Activated gamma-delta T cell (primary cell): ENCODE results near the gene TRIM33.
"Not testable (repeated sequence)": the region's sequence is repeated elsewhere in the genome, so short reads cannot be mapped to it uniquely, and the experiment has no call there.

Source experiments
- DNase-seq: peaks from one replicate; lab custom pipeline; 2025; lab: John Stamatoyannopoulos, UW

TRIM33 gene

DNA sequence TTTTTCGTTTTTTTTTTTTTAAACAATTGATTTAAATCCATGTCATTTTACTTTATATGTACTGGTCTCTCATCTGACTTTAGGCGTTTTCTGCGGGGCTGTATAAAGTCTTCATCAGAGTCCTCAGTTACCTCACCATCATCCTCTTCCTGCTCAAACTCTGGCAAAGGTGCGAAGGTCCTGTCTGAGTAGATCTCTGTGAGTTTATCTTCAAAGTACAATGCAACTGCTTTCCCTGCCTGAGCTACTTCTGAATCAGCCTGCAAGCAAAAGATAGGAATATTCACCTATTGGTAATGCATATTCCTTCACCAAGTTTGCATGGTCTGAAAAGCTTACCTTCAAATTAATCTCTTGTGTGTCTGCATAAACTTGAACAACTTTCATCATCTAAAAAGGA, 113.4 kb downstream of the TRIM33 start:
- no peak for DNase-seq

DNA sequence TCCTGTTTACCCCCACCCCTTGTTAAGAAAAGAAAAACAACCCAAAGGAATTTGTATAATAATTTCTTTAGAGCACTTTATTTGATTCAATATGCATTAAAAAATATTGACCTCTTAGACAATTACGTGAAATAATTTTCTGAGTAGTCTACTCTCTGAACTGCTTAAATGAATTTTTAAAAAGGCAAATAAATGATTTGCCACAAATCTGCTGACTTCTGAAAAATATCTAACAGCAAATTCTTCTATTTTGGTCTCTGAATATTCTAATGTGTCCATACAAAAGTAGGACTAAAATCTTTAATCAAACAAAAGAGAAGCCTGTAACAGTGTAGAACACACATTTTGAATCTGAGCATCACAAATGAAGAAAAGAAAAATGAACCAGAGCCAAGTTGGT, 115.1 kb downstream of the TRIM33 start:
- DNase-seq: no peak

DNA sequence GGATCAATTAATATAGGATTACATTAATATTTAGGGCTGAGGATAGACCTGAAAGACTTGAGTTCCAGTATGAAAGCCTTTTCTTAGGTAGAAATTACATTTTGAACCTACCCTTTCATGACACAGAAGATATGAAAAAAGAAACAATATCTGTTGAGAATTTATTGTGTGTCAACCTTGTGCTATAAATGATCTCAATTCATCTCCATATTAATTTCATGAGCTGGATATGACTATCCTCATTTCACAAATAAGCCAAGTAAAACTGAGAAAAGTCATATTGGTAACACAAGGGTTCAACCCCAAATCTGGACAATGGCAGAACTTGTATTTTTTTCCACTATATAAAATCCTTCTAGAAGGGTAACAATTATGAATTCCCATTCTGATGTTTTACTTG, 120.0 kb downstream of the TRIM33 start:
- no peak for DNase-seq

DNA sequence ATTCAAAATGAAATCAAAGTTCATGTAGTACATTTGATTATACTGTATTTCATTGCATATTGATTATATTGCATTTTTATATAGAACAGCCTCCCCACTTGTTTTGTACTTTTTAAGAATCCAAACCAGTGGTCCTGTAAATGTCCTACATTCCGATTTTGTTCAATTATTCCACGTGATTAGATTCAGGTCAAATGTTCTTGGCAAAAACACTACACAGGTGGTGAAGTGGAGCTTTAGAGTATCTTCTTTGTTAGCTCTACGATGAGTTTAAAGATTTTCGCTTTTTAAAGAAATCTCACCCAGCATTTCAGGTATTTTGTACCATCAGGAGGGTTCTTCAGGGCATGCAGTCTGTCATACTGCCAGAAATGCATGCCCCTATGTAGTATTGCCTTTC, 120.6 kb downstream of the TRIM33 start:
- DNase-seq: no peak

DNA sequence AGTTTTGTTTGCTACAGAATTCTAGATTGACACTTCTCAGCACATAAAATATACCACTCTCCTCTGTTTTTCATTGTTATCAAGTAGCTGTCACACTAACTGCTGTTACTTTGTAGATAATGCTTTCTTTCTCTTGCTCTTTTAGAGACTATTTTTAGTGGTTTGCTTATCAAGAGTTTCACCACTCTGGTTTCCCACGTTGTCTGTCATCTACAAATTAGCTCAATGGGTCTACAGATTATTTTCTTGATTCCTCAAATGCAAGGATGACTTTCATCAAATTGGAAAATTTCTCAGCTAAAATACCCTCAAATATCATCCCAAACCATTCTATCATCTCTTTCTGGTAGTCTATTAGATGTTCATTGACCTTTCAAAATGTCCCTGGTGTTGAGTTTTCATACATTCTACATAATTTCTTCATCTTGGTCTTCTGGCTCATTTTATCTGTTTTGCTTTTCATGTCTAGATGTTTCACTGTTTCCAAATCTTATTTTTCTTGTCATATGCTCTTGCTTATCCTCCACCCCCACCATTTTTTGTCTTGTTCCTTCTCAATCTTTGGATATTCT, 122.5 kb downstream of the TRIM33 start:
- no peak for DNase-seq

DNA sequence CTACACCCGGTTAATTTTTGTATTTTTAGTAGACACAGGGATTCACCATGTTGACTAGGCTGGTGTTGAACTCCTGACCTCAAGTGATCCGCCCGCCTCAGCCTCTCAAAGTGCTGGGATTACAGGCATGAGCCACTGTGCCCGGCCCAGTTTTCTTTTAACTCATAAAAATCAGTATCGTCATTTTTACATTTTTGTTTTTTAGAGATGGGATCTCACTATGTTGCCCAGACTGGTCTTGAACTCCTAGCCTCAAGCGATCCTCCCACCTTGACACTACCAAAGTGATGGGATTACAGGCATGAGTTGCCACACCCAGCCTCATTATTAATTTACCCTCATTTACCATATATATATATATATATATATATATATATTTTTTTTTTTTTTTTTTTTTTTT, 123.4 kb downstream of the TRIM33 start:
- DNase-seq: not testable (repeated sequence)

DNA sequence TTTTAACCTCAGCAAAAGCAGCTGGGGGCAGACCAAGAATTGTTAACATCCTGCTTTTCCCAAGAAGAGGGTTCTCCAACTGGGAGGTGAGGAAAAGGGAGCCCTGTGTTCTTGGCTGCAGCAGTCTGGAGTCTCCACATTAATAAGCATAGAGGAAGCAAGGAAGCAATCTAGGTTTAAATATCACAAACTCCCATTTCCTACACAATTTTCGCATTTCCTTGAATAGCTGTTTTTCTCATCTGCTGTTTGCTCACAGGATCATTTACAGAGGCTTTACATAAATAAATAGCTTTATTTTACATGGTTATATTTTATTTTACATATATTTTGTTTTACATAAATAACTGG, 124.0 kb downstream of the TRIM33 start:
- DNase-seq: no peak

DNA sequence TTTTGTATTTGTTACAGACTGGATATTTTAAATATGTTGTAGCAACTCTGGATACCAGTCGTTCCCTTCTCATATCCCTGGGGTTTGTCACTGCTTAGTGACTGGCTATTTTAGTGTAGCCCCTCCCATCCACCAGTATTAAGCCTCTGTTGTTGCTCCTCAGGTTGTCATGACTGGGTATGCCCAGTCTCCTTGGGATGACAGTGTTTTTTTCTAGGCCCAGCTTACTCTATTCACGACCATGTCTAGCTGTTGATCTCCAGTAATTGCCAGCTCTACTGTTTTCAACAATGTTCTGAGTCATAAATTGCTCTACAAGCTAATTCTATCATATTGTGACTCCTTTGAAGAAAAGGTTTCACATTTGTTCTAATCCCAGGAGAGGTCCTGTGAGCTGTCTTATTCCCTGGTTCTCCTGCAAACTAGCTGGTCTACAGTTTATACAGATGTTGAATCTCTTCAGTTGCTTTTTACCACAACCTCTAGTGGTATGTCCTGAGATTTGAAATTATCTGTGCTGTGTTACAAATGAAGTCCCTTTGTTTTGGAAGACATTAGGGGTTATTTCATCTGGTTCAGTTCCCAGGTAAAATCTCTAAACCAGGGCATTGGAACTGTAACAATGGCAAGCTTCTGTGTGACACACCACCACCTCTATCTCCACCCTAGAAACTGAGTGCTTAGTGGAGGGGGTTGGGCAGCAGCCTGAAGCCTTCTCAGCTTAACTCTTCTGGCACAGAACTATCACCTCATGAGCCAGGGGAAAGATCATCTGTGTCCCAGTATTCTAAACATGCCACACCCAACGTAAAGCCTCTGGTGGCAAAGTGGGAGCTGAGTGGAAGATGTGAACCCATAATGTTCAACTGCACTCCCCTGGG, 124.6 kb downstream of the TRIM33 start:
- no peak for DNase-seq

DNA sequence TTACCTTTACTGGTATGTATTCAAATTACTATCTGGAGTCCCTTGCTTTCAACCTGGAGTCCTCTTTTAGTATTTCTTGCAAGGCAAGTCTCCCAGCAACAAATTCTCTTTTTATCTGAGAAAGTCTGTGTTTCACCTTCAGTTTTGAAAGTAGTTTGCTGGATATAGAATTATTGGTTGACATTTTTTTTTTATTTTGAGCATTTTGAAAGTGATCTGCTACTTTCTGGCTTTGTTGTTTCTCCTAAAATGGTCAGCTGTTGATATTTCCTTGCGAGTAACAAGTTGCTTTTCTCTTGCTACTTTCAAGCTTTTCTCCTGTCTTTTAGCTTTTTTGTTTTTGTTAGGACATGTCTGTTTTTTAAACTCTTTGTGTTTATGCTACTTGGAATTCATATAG, 126.1 kb downstream of the TRIM33 start:
- DNase-seq: no peak

DNA sequence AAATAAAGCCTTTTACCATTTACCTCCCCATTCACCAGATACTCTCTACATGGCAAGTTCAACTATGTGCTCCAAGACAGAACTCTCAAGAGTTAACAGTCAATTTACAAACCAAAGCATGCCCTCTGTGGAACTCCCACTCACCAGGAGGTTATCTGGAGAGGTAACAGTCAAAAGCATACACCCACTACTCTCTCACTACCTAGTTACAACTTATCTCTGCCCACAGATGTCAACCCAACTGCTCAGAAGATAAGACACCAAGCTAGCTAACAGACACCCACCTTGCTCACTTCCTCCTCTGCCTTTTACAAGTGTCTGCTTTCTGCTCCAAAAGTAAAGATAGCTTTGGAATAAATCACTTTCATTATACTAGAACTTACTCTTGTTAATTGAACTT, 131.0 kb downstream of the TRIM33 start:
- no peak for DNase-seq

DNA sequence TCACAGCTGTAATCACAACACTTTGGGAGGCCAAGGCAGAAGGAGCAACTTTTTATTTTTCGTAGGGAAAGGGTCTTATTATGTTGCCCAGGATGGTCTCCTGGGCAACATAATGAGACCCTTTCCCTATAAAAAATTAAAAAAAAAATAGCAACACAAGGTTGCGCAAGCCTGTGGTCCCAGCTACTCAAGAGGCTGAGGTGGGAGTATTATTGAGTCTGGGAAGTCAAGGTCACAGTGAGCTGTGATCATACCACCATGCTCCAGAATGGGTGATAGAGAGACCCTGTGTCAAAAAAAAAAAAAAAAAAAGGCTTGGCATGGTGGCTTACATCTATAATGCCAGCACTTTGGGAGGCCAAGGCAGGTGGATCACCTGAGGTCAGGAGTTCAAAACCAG, 131.6 kb downstream of the TRIM33 start:
- DNase-seq: no peak

DNA sequence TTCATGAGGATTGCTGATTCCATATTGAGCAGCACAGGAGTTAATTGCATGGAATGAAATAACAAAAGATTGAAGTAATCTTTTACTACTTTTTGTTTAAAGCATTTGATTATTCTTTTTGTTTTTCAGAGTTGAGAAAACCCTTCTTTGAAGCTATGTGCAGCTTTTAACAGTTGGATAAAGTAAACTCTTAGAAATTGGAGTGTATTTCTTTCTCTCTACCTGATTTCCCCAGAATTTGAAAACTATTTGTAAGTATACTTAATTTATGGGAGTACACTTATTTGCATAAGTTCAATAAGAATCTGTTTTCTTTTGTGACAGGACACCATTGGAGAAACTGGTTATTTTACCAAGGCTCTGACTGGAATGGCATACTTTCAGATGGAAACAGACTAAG, 133.6 kb downstream of the TRIM33 start:
- DNase-seq: no peak

DNA sequence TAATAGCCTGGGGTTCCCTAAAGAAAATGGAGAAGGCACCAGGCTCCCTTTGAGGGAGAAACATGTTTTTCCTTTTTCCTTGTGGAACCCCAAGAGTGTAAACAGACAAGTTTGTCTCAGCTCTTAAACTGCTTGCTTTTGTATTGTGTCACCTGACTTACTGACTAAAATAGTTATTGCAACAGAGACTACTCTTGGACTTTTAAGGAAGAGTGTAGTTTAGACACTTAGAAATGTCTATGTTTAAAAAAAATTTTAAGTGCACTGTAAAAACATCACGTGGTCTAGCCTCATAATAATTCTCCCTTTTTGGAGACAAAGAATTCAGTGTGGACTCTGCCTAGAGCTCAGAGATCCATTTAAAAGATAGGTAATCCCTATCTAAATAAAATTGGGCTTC, 141.1 kb downstream of the TRIM33 start:
- DNase-seq: no peak

DNA sequence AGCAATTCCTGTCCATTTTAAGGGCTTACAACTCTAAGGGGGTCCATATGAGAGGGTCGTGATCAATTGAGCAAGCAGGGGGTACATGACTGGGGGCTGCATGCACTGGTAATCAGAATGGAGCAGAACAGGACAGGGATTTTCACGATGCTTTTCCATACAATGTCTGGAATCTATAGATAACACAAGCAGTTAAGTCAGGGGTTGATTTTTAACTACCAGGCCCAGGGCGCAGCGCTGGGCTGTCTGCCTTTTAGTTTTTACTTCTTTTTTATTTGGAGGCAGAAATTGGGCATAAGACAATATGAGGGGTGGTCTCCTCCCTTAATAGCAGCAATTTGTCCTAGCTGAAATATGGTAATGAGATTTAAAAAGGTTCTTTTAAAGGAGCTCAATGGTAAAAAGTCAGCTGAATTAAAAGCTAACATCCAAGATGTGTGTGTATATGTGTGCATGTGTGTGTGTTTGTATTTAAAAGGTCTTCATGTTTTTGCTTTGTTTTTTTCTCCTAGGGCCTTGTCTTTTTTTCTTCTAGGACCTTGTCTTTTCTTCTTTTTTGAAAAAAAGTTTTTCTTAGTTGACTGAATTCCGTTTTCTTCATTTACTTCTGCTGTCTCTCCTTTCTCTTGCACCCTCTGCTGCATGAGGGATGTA, 141.6 kb downstream of the TRIM33 start:
- DNase-seq: not testable (repeated sequence)

DNA sequence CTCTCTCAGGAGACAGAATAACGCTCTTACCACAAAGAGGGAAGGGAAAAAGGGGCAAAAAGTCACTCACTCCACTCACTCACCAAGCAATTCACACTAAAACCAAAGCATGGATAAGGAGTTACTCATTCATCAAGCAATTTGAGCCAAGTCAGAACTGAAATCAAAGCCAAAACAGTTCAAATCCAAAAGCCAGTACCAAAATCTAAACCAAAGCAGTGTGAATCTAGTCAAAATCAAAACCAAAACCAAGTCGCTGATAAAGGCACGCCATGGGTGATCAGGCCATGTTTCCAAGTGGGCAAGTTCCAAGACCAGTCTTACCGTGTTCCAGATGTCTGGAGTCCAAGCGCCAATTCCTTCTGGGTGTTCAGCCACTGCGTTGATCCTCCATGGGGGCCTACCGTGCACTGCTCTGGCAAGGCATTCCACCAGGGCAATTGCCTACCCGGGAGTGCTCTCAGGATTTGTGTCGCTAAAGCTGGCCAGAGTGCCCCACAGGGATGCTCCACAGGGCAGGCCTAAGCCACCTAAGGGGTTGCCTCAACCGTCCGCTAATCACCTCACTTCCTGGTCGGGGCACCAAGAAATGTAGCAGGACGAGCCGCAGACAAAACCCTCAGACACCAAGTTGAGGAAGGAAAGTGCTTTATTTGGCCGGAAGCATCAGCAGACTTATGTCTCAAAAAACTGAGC, 142.3 kb downstream of the TRIM33 start:
- no peak for DNase-seq

DNA sequence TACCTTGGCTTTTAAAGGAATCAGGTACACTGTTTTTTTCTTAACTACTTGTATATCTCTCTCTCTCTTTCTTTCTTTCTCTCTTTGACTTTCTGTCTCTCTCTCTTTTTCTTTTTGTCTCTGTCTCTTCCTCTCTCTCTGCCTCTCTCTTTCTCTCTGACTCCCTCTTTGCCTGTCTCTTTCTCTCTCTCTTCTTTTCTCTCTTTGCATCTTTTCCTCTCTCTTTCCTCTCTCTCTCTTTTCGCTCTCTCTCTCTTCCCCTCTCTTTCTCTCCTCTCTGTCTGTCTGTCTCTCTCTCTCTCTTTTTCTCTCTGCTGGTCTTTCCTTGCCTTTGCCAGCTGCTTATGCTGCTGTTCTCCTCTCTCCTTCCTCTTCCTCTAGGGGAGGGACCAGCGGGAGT, 143.2 kb downstream of the TRIM33 start:
- DNase-seq: no peak

DNA sequence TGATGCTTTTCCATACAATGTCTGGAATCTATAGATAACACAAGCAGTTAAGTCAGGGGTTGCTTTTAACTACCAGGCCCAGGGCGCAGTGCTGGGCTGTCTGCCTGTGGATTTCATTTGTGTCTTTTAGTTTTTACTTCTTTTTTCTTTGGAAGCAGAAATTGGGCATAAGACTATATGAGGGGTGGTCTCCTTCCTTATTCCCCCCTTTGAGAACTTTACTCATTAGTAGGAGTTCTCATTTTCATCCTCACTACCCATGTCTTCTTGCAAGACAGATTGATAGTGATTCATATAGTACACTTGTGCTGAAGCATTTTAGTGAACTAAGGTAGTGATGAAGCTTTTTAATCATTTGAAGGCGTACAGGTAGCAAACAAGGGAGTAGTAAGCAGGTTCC, 147.8 kb downstream of the TRIM33 start:
- not testable (repeated sequence) for DNase-seq

DNA sequence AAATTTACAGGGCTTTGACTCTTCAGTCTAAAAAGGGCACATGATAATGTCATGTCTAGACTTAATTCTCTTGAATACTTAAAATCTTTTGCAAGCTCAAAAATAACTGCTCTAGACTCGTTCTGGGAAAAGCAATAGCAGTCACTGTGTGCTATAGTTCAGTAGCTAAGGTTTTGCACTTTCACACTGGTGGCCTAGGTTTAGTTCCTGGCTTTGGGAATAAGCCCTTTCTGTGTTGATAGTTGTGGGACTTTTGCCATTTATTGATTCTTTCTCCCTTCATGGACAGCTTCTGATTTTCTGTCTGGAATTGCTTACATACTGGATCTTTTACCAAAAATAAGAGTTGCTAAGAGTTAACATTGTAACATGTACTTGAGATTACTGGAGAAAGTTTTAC, 151.2 kb downstream of the TRIM33 start:
- no peak for DNase-seq

DNA sequence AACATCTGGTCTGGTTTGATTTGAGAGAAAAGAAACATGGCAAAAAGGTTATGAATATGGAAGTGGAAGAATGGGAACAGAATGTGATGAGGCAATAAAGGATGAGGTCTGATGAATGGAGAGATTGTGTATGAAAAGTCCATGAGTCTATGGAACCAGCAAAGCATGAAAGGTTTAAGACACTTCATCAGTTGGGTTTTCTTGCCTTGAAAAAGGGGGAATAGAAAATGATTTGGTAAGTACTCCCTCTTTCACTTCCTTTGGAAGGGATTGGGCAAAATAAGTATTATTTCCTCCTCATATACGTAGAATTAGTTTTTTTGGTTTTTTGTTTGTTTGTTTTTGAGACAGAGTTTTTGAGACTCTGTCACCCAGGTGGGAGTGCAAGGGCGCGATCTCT, 155.8 kb downstream of the TRIM33 start:
- no peak for DNase-seq

DNA sequence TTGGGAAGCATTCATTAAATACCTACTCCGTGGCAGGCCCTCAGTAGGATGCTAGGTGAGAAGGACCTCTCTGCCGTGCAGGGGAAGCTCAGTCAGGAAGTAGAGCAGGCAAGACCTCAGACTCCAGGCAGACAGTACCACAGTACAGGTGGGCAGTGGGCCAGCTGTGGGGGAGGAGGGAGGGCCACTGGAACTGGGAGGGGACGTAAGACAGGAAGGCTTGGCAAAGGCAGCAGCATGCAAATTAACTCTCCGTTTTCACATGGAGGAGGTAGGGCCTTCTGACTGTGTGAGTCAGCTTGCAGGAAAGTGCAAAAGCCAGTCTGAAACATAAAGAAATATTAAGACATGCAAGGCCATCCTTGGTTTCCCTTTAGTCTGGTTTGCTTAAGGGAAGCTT, 157.7 kb downstream of the TRIM33 start:
- DNase-seq: no peak

DNA sequence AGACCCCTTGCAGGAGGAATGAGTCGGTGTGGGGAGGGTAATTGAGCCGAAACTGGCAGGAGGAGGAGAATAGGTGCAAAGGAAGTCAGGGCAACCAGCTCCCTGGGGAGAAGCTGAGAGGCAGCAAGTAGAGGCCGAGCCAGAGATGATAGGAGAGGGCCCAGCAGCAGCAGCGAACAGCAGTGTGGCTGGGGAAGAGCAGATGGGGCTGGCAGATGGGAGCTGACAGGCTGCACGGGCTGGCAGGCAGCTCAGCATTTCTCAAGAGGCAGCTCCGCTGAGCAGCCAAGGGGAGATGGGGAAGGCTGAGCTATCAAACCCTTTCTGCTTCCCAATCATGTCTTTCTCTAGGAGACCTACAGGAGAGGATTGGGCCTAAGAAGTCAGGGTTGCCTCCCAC, 158.2 kb downstream of the TRIM33 start:
- no peak for DNase-seq

DNA sequence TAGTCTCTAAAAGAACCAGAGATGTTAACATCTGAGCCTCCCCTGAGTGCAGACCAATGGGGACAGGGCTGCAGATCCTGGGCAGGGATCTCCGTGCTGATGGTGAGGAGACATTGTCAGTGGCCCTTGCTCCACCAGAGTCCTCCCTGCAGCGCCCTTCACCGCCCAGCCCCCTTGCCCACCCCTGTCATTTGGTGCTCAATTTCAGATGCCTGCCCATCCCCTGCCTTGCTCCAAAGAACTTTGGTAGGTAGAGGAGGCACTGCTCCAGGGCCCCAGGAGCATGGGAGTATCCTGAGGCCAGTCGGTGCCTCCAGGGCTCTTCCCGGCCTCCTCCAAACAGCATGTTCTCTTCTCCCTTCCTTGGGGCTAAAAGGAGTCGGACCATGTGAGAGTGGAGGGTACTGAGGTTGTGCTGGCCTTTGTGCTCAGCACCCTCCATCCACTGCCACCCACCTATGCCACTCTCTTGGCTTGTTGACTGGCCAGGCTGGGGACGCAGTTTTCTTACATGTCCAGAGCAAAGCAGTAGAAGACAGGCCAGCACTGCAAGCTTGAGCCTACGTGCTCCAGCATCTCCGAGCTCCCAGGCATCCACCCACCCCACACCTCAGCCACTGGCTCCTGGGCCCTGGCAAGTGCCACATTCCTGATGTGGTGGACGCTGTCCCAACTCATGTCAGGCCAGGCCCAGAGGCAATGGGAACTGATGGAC, 160.1 kb downstream of the TRIM33 start:
- DNase-seq: no peak
